GM21825 (cell line): ENCODE results near the gene MYH13.

ENCODE experiments used
- ATAC-seq: cut with Tn5 transposase; IDR thresholded peaks from one replicate; pipeline ENCODE4 v1.9.1; 2021; ENCODE audit warnings: mild to moderate bottlenecking, moderate library complexity; ENCODE audit not compliant: unreplicated experiment

MYH13 gene

DNA sequence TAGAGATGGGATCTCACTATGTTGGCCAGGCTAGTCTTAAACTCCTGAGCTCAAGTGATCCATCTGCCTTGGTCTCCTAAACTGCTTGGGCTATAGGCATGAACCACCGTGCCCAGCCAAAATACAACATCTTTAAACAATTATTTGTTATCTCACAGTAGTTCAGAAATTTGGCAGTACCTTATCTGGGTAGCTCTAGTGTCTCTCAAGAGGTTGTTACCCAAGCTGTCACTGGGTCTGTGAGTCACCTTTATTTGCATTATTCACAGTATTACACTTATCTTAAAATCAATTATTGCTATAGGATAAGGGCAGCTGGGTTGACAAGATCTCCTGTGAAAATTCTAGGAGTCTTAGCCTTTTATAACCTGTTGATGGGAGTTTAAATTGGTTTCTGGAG lies 110.4 kb downstream of the MYH13 start:
- ATAC-seq: no peak

DNA sequence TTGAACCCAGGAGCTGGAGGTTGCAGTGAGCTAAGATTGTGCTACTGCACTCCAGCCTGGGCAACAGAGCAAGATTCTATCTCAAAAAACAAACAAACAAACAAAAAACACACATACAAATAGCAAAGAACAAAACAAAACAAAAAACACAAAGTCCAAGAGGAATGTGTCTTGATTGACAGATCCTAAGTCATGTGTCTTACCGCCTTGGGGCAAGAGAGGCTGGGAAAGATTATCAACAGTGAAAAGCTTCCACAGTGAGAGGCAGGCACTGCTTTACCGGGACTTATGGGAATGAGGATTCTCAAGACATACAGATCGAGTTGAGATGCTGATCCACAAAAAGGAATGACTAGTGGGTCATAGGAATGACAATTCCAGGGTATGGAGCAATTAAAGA lies 111.7 kb downstream of the MYH13 start:
- ATAC-seq: no peak

DNA sequence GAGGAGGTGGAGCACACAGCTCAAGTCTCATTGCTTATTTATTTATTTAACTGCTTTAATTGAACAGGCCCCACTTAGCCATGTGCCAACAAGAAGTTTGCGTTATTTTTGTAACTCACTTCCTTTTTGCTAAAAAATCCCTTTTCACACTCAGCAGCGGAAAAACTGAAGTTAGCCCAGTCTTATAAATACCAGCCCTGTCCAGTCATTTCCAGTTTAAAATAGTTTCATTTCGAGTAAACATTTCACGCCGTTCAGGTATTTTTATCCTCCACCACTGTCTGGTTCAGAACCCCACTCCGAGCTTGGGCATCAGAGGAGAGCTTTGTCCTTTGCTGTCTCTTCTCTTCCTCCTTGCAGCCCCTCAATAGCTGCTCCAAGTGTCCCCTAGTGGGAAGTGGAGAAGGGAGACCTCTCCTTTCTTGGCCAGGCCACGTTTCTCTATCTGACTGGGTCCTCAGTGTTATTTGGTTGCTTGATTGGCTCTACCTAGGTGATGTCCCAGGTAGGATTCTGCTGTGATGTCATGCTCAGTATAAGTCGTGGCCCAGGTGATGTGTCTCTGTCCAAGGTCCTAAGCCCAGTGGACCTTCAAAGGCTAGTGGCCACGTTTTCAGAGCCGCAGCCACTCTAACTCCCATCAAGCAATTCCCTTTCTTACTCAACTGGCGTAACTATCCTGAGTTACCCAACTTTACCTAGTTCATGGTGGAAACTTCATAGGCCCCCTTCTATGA lies 121.4 kb downstream of the MYH13 start:
- peak; percentile 87 for ATAC-seq
